ENCODE results near the gene CENATAC.
"Not testable (repeated sequence)": the region's sequence is repeated elsewhere in the genome, so short reads cannot be mapped to it uniquely, and the experiment has no call there.

The CENATAC gene

GRCh38 chr11:118996926-118997626 is 862 bp upstream of the CENATAC start:
- peak; percentile 7 for DNase-seq

GRCh38 chr11:118998388-118998717 is 415 bp downstream of the CENATAC start:
- no peak for DNase-seq

- no peak for DNase-seq
Measured at GRCh38 chr11:118998822-118999221, 884 bp downstream of the CENATAC start.

- DNase-seq: no peak
Measured at GRCh38 chr11:119000906-119001305, 3.0 kb downstream of the CENATAC start.

GRCh38 chr11:119006656-119007055 is 8.7 kb downstream of the CENATAC start:
- DNase-seq: no peak

- DNase-seq: no peak
Measured at GRCh38 chr11:119011476-119012053, 13.6 kb downstream of the CENATAC start.

GRCh38 chr11:119012629-119013170 is 14.8 kb downstream of the CENATAC start:
- DNase-seq: no peak

GRCh38 chr11:119014209-119014924 is 16.4 kb downstream of the CENATAC start:
- DNase-seq: no peak

- DNase-seq: no peak
Measured at GRCh38 chr11:119015054-119015611, 17.2 kb downstream of the CENATAC start.

- DNase-seq: no peak
Measured at GRCh38 chr11:119016216-119017009, 18.5 kb downstream of the CENATAC start.

GRCh38 chr11:119017377-119017776 is 19.4 kb downstream of the CENATAC start:
- not testable (repeated sequence) for DNase-seq

- peak; percentile 95 for DNase-seq
Measured at GRCh38 chr11:119018074-119018938, 20.4 kb downstream of the CENATAC start, which contains the start of the genes RPS25 and TRAPPC4. Gene RPS25 (minus strand): TSS chr11:119018343. CDS start chr11:119018284, 59 bp downstream. Gene TRAPPC4 (plus strand): TSS chr11:119018766. CDS start chr11:119018796, 30 bp downstream.

GRCh38 chr11:119019996-119020395 is 22.1 kb downstream of the CENATAC start:
- no peak for DNase-seq

GRCh38 chr11:119021631-119022030 is 23.7 kb downstream of the CENATAC start:
- DNase-seq: no peak

GRCh38 chr11:119023741-119024140 is 25.8 kb downstream of the CENATAC start:
- no peak for DNase-seq

GRCh38 chr11:119024430-119025098 is 26.6 kb downstream of the CENATAC start:
- no peak for DNase-seq

- DNase-seq: no peak
Measured at GRCh38 chr11:119025099-119025473, 27.1 kb downstream of the CENATAC start.

GRCh38 chr11:119025541-119025940 is 27.6 kb downstream of the CENATAC start:
- DNase-seq: no peak

- no peak for DNase-seq
Measured at GRCh38 chr11:119025978-119026766, 28.2 kb downstream of the CENATAC start.

- no peak for DNase-seq
Measured at GRCh38 chr11:119026970-119027369, 29.0 kb downstream of the CENATAC start.

Data from activated effector memory CD4-positive, alpha-beta T cell treated with Interleukin-2 at 50 U/mL for 16 hours (primary cell).